C4-2B (cell line): Measurements from ENCODE around the gene CYREN.

Experiments used
- ZFX ChIP-seq: fragments of 450-650 bp; IDR thresholded peaks from 2 replicates; pipeline ENCODE4 v1.6.1; 2017
- TF ChIP-seq, protein P1 (sequence below): fragments of 450-650 bp; conservative IDR thresholded peaks from 2 replicates; pipeline ENCODE4 v1.5.1; 2017; ENCODE audit warnings: mild to moderate bottlenecking

DNA sequence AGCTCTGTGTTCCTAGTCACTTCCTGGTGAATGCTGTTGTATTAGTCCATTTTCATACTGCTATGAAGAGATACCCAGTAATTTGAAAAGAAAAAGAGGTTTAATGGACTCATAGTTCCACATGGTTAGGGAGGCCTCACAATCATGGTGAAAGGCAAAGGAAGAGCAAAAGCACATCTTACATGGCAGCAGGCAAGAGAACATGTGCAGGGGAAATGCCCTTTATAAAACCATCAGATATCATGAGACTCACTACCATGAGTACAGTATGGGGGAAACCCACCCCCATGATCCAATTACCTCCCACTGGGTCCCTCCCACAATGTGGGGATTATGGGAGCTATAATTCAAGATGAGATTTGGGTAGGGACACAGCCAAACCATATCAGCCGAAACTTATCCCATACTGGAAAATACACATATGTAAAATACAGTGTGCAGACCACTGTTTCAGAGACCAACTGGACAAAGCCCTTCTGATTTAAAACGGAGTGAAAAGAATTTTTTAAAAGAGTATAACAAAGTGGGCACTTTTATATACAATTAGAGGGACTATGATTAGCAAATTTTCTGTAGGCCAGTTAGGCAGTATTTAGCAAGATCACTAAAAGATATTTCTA, 8.0 kb downstream of the CYREN start:
- TF ChIP-seq, protein P1, sequence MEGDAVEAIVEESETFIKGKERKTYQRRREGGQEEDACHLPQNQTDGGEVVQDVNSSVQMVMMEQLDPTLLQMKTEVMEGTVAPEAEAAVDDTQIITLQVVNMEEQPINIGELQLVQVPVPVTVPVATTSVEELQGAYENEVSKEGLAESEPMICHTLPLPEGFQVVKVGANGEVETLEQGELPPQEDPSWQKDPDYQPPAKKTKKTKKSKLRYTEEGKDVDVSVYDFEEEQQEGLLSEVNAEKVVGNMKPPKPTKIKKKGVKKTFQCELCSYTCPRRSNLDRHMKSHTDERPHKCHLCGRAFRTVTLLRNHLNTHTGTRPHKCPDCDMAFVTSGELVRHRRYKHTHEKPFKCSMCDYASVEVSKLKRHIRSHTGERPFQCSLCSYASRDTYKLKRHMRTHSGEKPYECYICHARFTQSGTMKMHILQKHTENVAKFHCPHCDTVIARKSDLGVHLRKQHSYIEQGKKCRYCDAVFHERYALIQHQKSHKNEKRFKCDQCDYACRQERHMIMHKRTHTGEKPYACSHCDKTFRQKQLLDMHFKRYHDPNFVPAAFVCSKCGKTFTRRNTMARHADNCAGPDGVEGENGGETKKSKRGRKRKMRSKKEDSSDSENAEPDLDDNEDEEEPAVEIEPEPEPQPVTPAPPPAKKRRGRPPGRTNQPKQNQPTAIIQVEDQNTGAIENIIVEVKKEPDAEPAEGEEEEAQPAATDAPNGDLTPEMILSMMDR = no peak
- TF ChIP-seq ZFX = no peak
